Lower leg skin (tissue), 4 donors: ENCODE measurements around the gene AP1M2. TPM values are rescaled to one million over a fixed set of nuclear protein-coding genes. Genes with fewer than 3 reads are reported as not detected.

Experiments
- DNase-seq, 2 donors: peaks; one replicate each; pipeline ENCODE4 v3.0.0-alpha.2; 2019; ENCODE audit warnings: low spot score in 2 of 2
- H3K4me3 ChIP-seq: fragments of 200-600 bp; sonication (generic); 2 replicates; pipeline ENCODE4 v1.5.1; 2017; ENCODE audit warnings: mild to moderate bottlenecking, low read depth; ENCODE audit not compliant: poor library complexity, severe bottlenecking
- CTCF ChIP-seq, 3 donors: fragments of 450-650 bp; IDR thresholded peaks; one replicate each; pipeline ENCODE4 v1.5.1; 2016; ENCODE audit warnings: antibody characterized with exemption in 3 of 3, mild to moderate bottlenecking in 3 of 3, moderate library complexity in 2 of 3
- POLR2A ChIP-seq, 2 donors: fragments of 450-650 bp; IDR thresholded peaks; one replicate each; pipeline ENCODE4 v1.6.1; 2016 to 2017; ENCODE audit warnings: antibody characterized with exemption in 2 of 2, mild to moderate bottlenecking in 1 of 2, moderate library complexity in 1 of 2
- WGBS, 2 donors: methylation state at CpG; one replicate each; pipeline ENCODE4 v1.1.5; 2018; 5-methylcytosine and 5-hydroxymethylcytosine counted together
- intact Hi-C: fragments of 100-400 bp; cut with DNase I; formaldehyde crosslinking; loops from one replicate; pipeline ENCODE4 v1.15.0; 2023; ENCODE audit warnings: low total_unique reads
- total RNA-seq, 4 donors: library from RNA; depleted of rRNA; stranded (reverse); fragments of >200 nt; gene quantifications; one replicate each; pipeline ENCODE4 v1.1.0, GENCODE V29; 2016

Gene AP1M2
- total RNA-seq, 4 donors from 2014 or later = 61.3 to 70.3 (median 63.8) TPM

- intact Hi-C loops = no loop called here
- peak; percentile 56 to 93 for DNase-seq
- WGBS, 2 donors = 49 to 55% methylated on average over 9 of the region's 9 CpGs
- no peak overlapping the region for H3K4me3 ChIP-seq
- no peak for TF ChIP-seq POLR2A (IDR thresholded peaks at IDR 0.05)
- TF ChIP-seq CTCF (IDR thresholded peaks at IDR 0.05) = no peak
These were observed 6.9 kb upstream of the AP1M2 start for GRCh38 chr19:10593820-10594637.

GRCh38 chr19:10593148-10593547 is 6.0 kb upstream of the AP1M2 start:
- TF ChIP-seq CTCF (IDR thresholded peaks at IDR 0.05) (no peak), POLR2A (IDR thresholded peaks at IDR 0.05) (no peak)
- DNase-seq = no peak
- intact Hi-C loops = no loop called here
- no peak overlapping the region for H3K4me3 ChIP-seq
- WGBS, 2 donors = 88 to 89% methylated on average over 7 of the region's 7 CpGs

- whole genome bisulfite sequencing, 2 donors = 93 to 96% methylated on average over 2 of the region's 2 CpGs
- intact Hi-C loops = no loop called here
- DNase-seq = no peak
- TF ChIP-seq POLR2A (IDR thresholded peaks at IDR 0.05) = no peak
- TF ChIP-seq CTCF (IDR thresholded peaks at IDR 0.05) = no peak
- no peak overlapping the region for H3K4me3 ChIP-seq
These were observed 683 bp upstream of the AP1M2 start for GRCh38 chr19:10587839-10588150.

GRCh38 chr19:10586396-10586795 is 716 bp downstream of the AP1M2 start:
- 61% methylated on average over 6 of the region's 6 CpGs for WGBS, 2 donors
- no peak for DNase-seq
- TF ChIP-seq POLR2A (IDR thresholded peaks at IDR 0.05) (no peak), CTCF (IDR thresholded peaks at IDR 0.05) (no peak)
- no peak overlapping the region for H3K4me3 ChIP-seq
- intact Hi-C loops = no loop called here

GRCh38 chr19:10583036-10583776 is 3.9 kb downstream of the AP1M2 start:
- intact Hi-C loops = loop anchor here (2.0 to 5.0 kb wide), 2 partner anchors 62 to 114 kb away; no protein-coding TSS in a partner anchor
- no peak overlapping the region for H3K4me3 ChIP-seq
- TF ChIP-seq CTCF (IDR thresholded peaks at IDR 0.05) (no peak), POLR2A (IDR thresholded peaks at IDR 0.05) (no peak)
- WGBS, 2 donors = 84% methylated on average over 9 of the region's 9 CpGs
- no peak for DNase-seq
